ENCODE results near the gene MT2A. TPM values are rescaled to one million over a fixed set of nuclear protein-coding genes. Genes with fewer than 3 reads are reported as not detected.

The MT2A gene
- total and polyA plus RNA-seq, 2 donors from 2014 or later: 315 to 507 TPM

- no peak for FAIRE-seq
- no peaks in the 10 kb centered on the region for H3K9me3 ChIP-seq (ENCODE audit: control insufficient read depth in 2 of 3, insufficient read depth in 1 of 3, low read length in 3 of 3)
- H3K9ac ChIP-seq (ENCODE audit: low read length in 3 of 3): no peak overlapping the region
- H3K4me3 ChIP-seq (ENCODE audit: low read length in 3 of 3): no peak overlapping the region
- H3K4me1 ChIP-seq (ENCODE audit: control insufficient read depth in 2 of 3, insufficient read depth in 2 of 3, low read depth in 1 of 3, low read length in 3 of 3): peaks cover 0 to 3% (median 0%) of the 10 kb centered on the region in 3 donors
- DNase-seq: no peak
- no peaks in the 10 kb centered on the region for H3K27me3 ChIP-seq (ENCODE audit: control insufficient read depth, insufficient read depth, low read length)
- H3K27ac ChIP-seq (ENCODE audit: low read depth in 2 of 2, low read length in 2 of 2): no peak overlapping the region
- intact Hi-C loops (cut with DNase I): loop anchor here (10.0 kb wide), 1 partner anchor 83 kb away; the partner anchor contains the start of gene MT1X
- TF ChIP-seq CTCF (IDR thresholded peaks at IDR 0.05; ENCODE audit: borderline replicate concordance, extremely low read depth, insufficient read depth): no peak
- no peaks in the 10 kb centered on the region for H3K36me3 ChIP-seq (ENCODE audit: control insufficient read depth in 2 of 3, insufficient read depth in 3 of 3, low read length in 3 of 3)
These were observed 7.1 kb upstream of the MT2A start for GRCh38 chr16:56601325-56601724.

GRCh38 chr16:56603589-56603988, 4.8 kb upstream of the MT2A start:
- Histone ChIP-seq H3K27ac (ENCODE audit: low read depth in 2 of 2, low read length in 2 of 2) (no peak overlapping the region), H3K4me1 (ENCODE audit: control insufficient read depth in 2 of 3, insufficient read depth in 2 of 3, low read depth in 1 of 3, low read length in 3 of 3) (peaks cover 0 to 13% (median 11%) of the 10 kb centered on the region in 3 donors), H3K9me3 (ENCODE audit: control insufficient read depth in 2 of 3, insufficient read depth in 1 of 3, low read length in 3 of 3) (no peaks in the 10 kb centered on the region), H3K9ac (ENCODE audit: low read length in 3 of 3) (no peak overlapping the region), H3K36me3 (ENCODE audit: control insufficient read depth in 2 of 3, insufficient read depth in 3 of 3, low read length in 3 of 3) (no peaks in the 10 kb centered on the region), H3K4me3 (ENCODE audit: low read length in 3 of 3) (no peak overlapping the region), H3K27me3 (ENCODE audit: control insufficient read depth, insufficient read depth, low read length) (no peaks in the 10 kb centered on the region)
- TF ChIP-seq CTCF (IDR thresholded peaks at IDR 0.05; ENCODE audit: borderline replicate concordance, extremely low read depth, insufficient read depth): peak; percentile 63
- DNase-seq (peak in 3 of 5 donors; percentile 56 to 81 (median 67)), FAIRE-seq (no peak)
- intact Hi-C loops (cut with DNase I): loop anchor here (10.0 kb wide), 1 partner anchor 81 kb away; the partner anchor contains the start of gene MT1X

GRCh38 chr16:56604966-56605365, 3.4 kb upstream of the MT2A start:
- intact Hi-C loops (cut with DNase I): loop anchor here (10.0 kb wide), 1 partner anchor 80 kb away; the partner anchor contains the start of gene MT1X
- H3K27ac ChIP-seq (ENCODE audit: low read depth in 2 of 2, low read length in 2 of 2): no peak overlapping the region

More at GRCh38 chr16:56604966-56605365, 3.4 kb upstream of the MT2A start:
- H3K9ac ChIP-seq (ENCODE audit: low read length in 3 of 3): no peak overlapping the region
- FAIRE-seq (no peak), DNase-seq (no peak)
- H3K4me1 ChIP-seq (ENCODE audit: control insufficient read depth in 2 of 3, insufficient read depth in 2 of 3, low read depth in 1 of 3, low read length in 3 of 3): peaks cover 0 to 14% (median 11%) of the 10 kb centered on the region in 3 donors
- H3K36me3 ChIP-seq (ENCODE audit: control insufficient read depth in 2 of 3, insufficient read depth in 3 of 3, low read length in 3 of 3): no peaks in the 10 kb centered on the region
- no peaks in the 10 kb centered on the region for H3K9me3 ChIP-seq (ENCODE audit: control insufficient read depth in 2 of 3, insufficient read depth in 1 of 3, low read length in 3 of 3)
- H3K27me3 ChIP-seq (ENCODE audit: control insufficient read depth, insufficient read depth, low read length): no peaks in the 10 kb centered on the region
- no peak for TF ChIP-seq CTCF (IDR thresholded peaks at IDR 0.05; ENCODE audit: borderline replicate concordance, extremely low read depth, insufficient read depth)
- no peak overlapping the region for H3K4me3 ChIP-seq (ENCODE audit: low read length in 3 of 3)

All from kidney (tissue), 14 donors.